Sigmoid colon (tissue), 7 donors: ENCODE results near the gene ZFC3H1. TPM values are rescaled to one million over a fixed set of nuclear protein-coding genes. Genes with fewer than 3 reads are reported as not detected.
"Not testable (repeated sequence)": the region's sequence is repeated elsewhere in the genome, so short reads cannot be mapped to it uniquely, and the experiment has no call there.

Source experiments
- DNase-seq: peaks from one replicate; pipeline ENCODE4 v3.0.0-alpha.2; 2019
- H3K27ac ChIP-seq, 4 donors: fragments of 200-600 bp; sonication (generic); one replicate each; pipeline ENCODE4 v1.5.1; 2016 to 2019; ENCODE audit warnings: mild to moderate bottlenecking in 1 of 4
- H3K27me3 ChIP-seq, 3 donors: fragments of 200-600 bp; sonication (generic); one replicate each; pipeline ENCODE4 v1.5.1; 2019; ENCODE audit warnings: mild to moderate bottlenecking in 1 of 3
- H3K36me3 ChIP-seq, 4 donors: fragments of 200-600 bp; sonication (generic); one replicate each; pipeline ENCODE4 v1.5.1; 2016 to 2019
- H3K4me1 ChIP-seq, 4 donors: fragments of 200-600 bp; sonication (generic); one replicate each; pipeline ENCODE4 v1.5.1; 2017 to 2019
- H3K4me3 ChIP-seq, 4 donors: fragments of 200-600 bp; sonication (generic); one replicate each; pipeline ENCODE4 v1.5.1; 2017 to 2019; ENCODE audit warnings: mild to moderate bottlenecking in 2 of 4, moderate library complexity in 1 of 4
- H3K9me3 ChIP-seq, 4 donors: fragments of 200-600 bp in 3 of 4; sonication (generic) in 3 of 4; one replicate each; pipeline versions ENCODE4 v1.5.1 to v1.6.1; 2013 to 2019
- CTCF ChIP-seq, 4 experiments: fragments of 450-650 bp in 3 of 4; fragments of 200-600 bp in 1 of 4; IDR thresholded peaks; one replicate each; pipeline ENCODE4 v1.5.1; 2016 to 2019; ENCODE audit warnings: antibody characterized with exemption in 4 of 4, mild to moderate bottlenecking in 3 of 4, moderate library complexity in 2 of 4
- EP300 ChIP-seq, 4 donors: sonication (generic); formaldehyde crosslinking; IDR thresholded peaks; one replicate each; pipeline ENCODE4 v1.6.1; 2017; ENCODE audit warnings: antibody characterized with exemption in 4 of 4
- POLR2A ChIP-seq, 2 donors: fragments of 450-650 bp; IDR thresholded peaks; one replicate each; pipeline ENCODE4 v1.6.1; 2016; ENCODE audit warnings: antibody characterized with exemption in 2 of 2, mild to moderate bottlenecking in 2 of 2, moderate library complexity in 2 of 2
- POLR2AphosphoS5 ChIP-seq, 4 donors: sonication (generic); formaldehyde crosslinking; IDR thresholded peaks; one replicate each; pipeline ENCODE4 v1.6.1; 2017; ENCODE audit warnings: antibody characterized with exemption in 4 of 4
- WGBS, 2 donors: extraction: QIAGEN DNeasy Blood & Tissue Kit; methylation state at CpG; one replicate each; pipeline ENCODE4 v1.1.7; 2013; 5-methylcytosine and 5-hydroxymethylcytosine counted together
- intact Hi-C: fragments of 100-400 bp; cut with DNase I; formaldehyde crosslinking; loops from one replicate; pipeline ENCODE4 v1.15.1; 2023
- polyA plus RNA-seq, 3 donors: library from polyadenylated mRNA; stranded (reverse); fragments of 200-250 nt; gene quantifications; one replicate each; pipeline ENCODE4 v1.2.3, GENCODE V29; 2013
- total RNA-seq, 4 donors: library from RNA; depleted of rRNA; stranded (reverse); fragments of >200 nt; gene quantifications; one replicate each; pipeline ENCODE4 v1.1.0, GENCODE V29; 2016
- donor health status: healthy with polysubstance abuse.
- donor health status: Bipolar disorder and iron deficiency.
- donor health status: healthy.

Gene ZFC3H1
- total and polyA plus RNA-seq, 7 donors: 3.0 to 87.8 (median 38.7) TPM

- no peak overlapping the region for H3K27ac ChIP-seq
- no peaks in the 10 kb centered on the region for H3K27me3 ChIP-seq
- peaks cover 0 to 2% (median under 1%) of the 10 kb centered on the region in 4 donors for H3K4me1 ChIP-seq
- no peak for TF ChIP-seq CTCF (IDR thresholded peaks at IDR 0.05)
- no peak for TF ChIP-seq POLR2A (IDR thresholded peaks at IDR 0.05)
- TF ChIP-seq POLR2AphosphoS5 (IDR thresholded peaks at IDR 0.05): no peak
- no peak for TF ChIP-seq EP300 (IDR thresholded peaks at IDR 0.05)
- WGBS, 2 donors: 88 to 90% methylated on average over 1 of the region's 1 CpG
- DNase-seq: no peak
- H3K36me3 ChIP-seq: peaks cover 0 to 38% (median 8%) of the 10 kb centered on the region in 4 donors
- no peaks in the 10 kb centered on the region for H3K9me3 ChIP-seq
- no peak overlapping the region for H3K4me3 ChIP-seq
- intact Hi-C loops: no loop called here
Observed at GRCh38 chr12:71694099-71694820, 30.6 kb upstream of the ZFC3H1 start.

- H3K4me3 ChIP-seq, DNase-seq, H3K9me3 ChIP-seq, intact Hi-C loops, H3K27ac ChIP-seq, H3K27me3 ChIP-seq, H3K4me1 ChIP-seq: not testable (repeated sequence)
- 60 to 71% methylated on average over 5 of the region's 5 CpGs for WGBS, 2 donors
- peaks cover 0 to 32% (median 6%) of the 10 kb centered on the region in 4 donors for H3K36me3 ChIP-seq
Observed at GRCh38 chr12:71693651-71694050, 30.0 kb upstream of the ZFC3H1 start.

GRCh38 chr12:71693126-71693525 lies 29.5 kb upstream of the ZFC3H1 start:
- intact Hi-C loops: no loop called here

GRCh38 chr12:71691504-71692129 lies 28.0 kb upstream of the ZFC3H1 start:
- intact Hi-C loops: no loop called here
- no peaks in the 10 kb centered on the region for H3K27me3 ChIP-seq
- DNase-seq: no peak
- peaks cover 0 to 29% (median 22%) of the 10 kb centered on the region in 4 donors for H3K4me1 ChIP-seq
- H3K36me3 ChIP-seq: peaks cover 0 to 12% (median 0%) of the 10 kb centered on the region in 4 donors
- no peaks in the 10 kb centered on the region for H3K9me3 ChIP-seq
- no peak for TF ChIP-seq CTCF (IDR thresholded peaks at IDR 0.05)
- TF ChIP-seq POLR2AphosphoS5 (IDR thresholded peaks at IDR 0.05): no peak
- no peak for TF ChIP-seq POLR2A (IDR thresholded peaks at IDR 0.05)
- no peak for TF ChIP-seq EP300 (IDR thresholded peaks at IDR 0.05)
- no peak overlapping the region for H3K4me3 ChIP-seq
- H3K27ac ChIP-seq: no peak overlapping the region
- WGBS, 2 donors: 11 to 56% methylated on average over 4 of the region's 4 CpGs

More at GRCh38 chr12:71693126-71693525, 29.5 kb upstream of the ZFC3H1 start:
- Histone ChIP-seq H3K27ac (no peak overlapping the region), H3K4me3 (no peak overlapping the region), H3K36me3 (peaks cover 0 to 27% (median 4%) of the 10 kb centered on the region in 4 donors), H3K4me1 (peaks cover 0 to 14% (median 9%) of the 10 kb centered on the region in 4 donors), H3K27me3 (no peaks in the 10 kb centered on the region), H3K9me3 (no peaks in the 10 kb centered on the region)
- DNase-seq: no peak
- TF ChIP-seq EP300 (IDR thresholded peaks at IDR 0.05) (no peak), CTCF (IDR thresholded peaks at IDR 0.05) (no peak), POLR2AphosphoS5 (IDR thresholded peaks at IDR 0.05) (no peak), POLR2A (IDR thresholded peaks at IDR 0.05) (no peak)
- WGBS, 2 donors: 49 to 93% methylated on average over 7 of the region's 7 CpGs

- no peaks in the 10 kb centered on the region for H3K36me3 ChIP-seq
- no peaks in the 10 kb centered on the region for H3K9me3 ChIP-seq
- H3K4me1 ChIP-seq: peaks cover 0 to 34% (median 25%) of the 10 kb centered on the region in 4 donors
- intact Hi-C loops: no loop called here
- no peak for DNase-seq
- no peaks in the 10 kb centered on the region for H3K27me3 ChIP-seq
- no peak overlapping the region for H3K27ac ChIP-seq
- 33 to 73% methylated on average over 5 of the region's 5 CpGs for WGBS, 2 donors
- no peak overlapping the region for H3K4me3 ChIP-seq
- no peak for TF ChIP-seq POLR2A (IDR thresholded peaks at IDR 0.05)
- TF ChIP-seq CTCF (IDR thresholded peaks at IDR 0.05): no peak
- TF ChIP-seq EP300 (IDR thresholded peaks at IDR 0.05): no peak
Observed at GRCh38 chr12:71688961-71689570, 25.4 kb upstream of the ZFC3H1 start.

- not testable (repeated sequence) for DNase-seq, H3K36me3 ChIP-seq, H3K9me3 ChIP-seq, H3K27me3 ChIP-seq
- Histone ChIP-seq H3K4me1 (peaks cover 0 to 34% (median 25%) of the 10 kb centered on the region in 4 donors), H3K4me3 (peak overlapping the region; percentile 71 to 85 (median 74)), H3K27ac (peak overlapping the region in 3 of 4 donors; percentile 91 to 95 (median 93))
- intact Hi-C loops: loop anchor here (2.0 kb wide), 2 partner anchors 24 to 68 kb away; partner anchors contain the start of genes RAB21 and ZFC3H1
- 29 to 87% methylated on average over 11 of the region's 11 CpGs for WGBS, 2 donors
Observed at GRCh38 chr12:71687172-71687571, 23.5 kb upstream of the ZFC3H1 start.
